Liver (tissue), 3 donors: ENCODE results near the gene ADCY2.

Experiments
- JUND ChIP-seq, 2 donors: IDR thresholded peaks; 2 replicates each; pipeline ENCODE4 v1.6.1; 2016; ENCODE audit warnings: antibody characterized with exemption in 2 of 2
- TAF1 ChIP-seq: conservative IDR thresholded peaks from 2 replicates; pipeline ENCODE4 v1.6.1; 2016; ENCODE audit warnings: antibody characterized with exemption, mild to moderate bottlenecking
- YY1 ChIP-seq: IDR thresholded peaks from 2 replicates; pipeline ENCODE4 v1.6.1; 2016; ENCODE audit warnings: antibody characterized with exemption, mild to moderate bottlenecking
- TF ChIP-seq, protein P1 (sequence below): fragments of 150-350 bp; IDR thresholded peaks from 2 replicates; pipeline ENCODE4 v1.5.1; 2017; ENCODE audit warnings: improper control_type of control experiment, low read depth, low read length; ENCODE audit not compliant: missing input control
- TF ChIP-seq, protein P2 (sequence below): IDR thresholded peaks from 2 replicates; pipeline ENCODE4 v1.6.1; 2016; ENCODE audit warnings: antibody characterized with exemption
- TF ChIP-seq, protein P3 (sequence below): IDR thresholded peaks from 2 replicates; pipeline ENCODE4 v1.6.1; 2016; ENCODE audit warnings: antibody characterized with exemption
- TF ChIP-seq, protein P4 (sequence below): IDR thresholded peaks from 2 replicates; pipeline ENCODE4 v1.6.1; 2016; ENCODE audit warnings: antibody characterized with exemption
- donor health status: healthy.
- donor health status: healthy.

DNA sequence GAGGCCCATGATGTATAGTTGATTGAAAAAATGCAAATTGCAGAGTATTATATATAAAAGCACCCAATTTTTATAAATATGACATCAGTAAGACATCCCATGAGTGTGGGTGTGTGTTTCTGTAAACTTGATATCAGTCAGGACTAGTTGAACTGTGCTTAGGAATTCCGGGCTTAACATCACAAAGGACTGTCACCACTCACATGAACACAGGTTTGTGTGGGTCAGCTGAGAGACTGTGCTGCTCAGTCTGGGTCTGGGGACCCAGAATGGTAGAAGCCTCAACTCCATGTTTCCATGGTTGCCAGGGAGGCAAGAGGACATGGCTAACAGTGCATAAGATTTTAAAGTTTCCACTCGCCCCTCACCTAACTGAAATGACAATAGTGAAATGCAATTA is 120.3 kb downstream of the ADCY2 start:
- TF ChIP-seq, protein P1, sequence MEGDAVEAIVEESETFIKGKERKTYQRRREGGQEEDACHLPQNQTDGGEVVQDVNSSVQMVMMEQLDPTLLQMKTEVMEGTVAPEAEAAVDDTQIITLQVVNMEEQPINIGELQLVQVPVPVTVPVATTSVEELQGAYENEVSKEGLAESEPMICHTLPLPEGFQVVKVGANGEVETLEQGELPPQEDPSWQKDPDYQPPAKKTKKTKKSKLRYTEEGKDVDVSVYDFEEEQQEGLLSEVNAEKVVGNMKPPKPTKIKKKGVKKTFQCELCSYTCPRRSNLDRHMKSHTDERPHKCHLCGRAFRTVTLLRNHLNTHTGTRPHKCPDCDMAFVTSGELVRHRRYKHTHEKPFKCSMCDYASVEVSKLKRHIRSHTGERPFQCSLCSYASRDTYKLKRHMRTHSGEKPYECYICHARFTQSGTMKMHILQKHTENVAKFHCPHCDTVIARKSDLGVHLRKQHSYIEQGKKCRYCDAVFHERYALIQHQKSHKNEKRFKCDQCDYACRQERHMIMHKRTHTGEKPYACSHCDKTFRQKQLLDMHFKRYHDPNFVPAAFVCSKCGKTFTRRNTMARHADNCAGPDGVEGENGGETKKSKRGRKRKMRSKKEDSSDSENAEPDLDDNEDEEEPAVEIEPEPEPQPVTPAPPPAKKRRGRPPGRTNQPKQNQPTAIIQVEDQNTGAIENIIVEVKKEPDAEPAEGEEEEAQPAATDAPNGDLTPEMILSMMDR: no peak
- TF ChIP-seq, protein P2, sequence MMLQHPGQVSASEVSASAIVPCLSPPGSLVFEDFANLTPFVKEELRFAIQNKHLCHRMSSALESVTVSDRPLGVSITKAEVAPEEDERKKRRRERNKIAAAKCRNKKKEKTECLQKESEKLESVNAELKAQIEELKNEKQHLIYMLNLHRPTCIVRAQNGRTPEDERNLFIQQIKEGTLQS: no peak
- TF ChIP-seq TAF1 (no peak), YY1 (no peak), JUND (IDR thresholded peaks at IDR 0.05) (no peak)
- TF ChIP-seq, protein P3, sequence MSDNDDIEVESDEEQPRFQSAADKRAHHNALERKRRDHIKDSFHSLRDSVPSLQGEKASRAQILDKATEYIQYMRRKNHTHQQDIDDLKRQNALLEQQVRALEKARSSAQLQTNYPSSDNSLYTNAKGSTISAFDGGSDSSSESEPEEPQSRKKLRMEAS: no peak
- TF ChIP-seq, protein P4, sequence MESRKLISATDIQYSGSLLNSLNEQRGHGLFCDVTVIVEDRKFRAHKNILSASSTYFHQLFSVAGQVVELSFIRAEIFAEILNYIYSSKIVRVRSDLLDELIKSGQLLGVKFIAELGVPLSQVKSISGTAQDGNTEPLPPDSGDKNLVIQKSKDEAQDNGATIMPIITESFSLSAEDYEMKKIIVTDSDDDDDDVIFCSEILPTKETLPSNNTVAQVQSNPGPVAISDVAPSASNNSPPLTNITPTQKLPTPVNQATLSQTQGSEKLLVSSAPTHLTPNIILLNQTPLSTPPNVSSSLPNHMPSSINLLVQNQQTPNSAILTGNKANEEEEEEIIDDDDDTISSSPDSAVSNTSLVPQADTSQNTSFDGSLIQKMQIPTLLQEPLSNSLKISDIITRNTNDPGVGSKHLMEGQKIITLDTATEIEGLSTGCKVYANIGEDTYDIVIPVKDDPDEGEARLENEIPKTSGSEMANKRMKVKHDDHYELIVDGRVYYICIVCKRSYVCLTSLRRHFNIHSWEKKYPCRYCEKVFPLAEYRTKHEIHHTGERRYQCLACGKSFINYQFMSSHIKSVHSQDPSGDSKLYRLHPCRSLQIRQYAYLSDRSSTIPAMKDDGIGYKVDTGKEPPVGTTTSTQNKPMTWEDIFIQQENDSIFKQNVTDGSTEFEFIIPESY: no peak
